Stomach (tissue), 4 donors: ENCODE results near the gene RANBP2.

Experiments used
- EP300 ChIP-seq: sonication (generic); formaldehyde crosslinking; IDR thresholded peaks from one replicate; pipeline ENCODE4 v1.6.1; 2017; ENCODE audit warnings: antibody characterized with exemption
- POLR2A ChIP-seq, 4 donors: fragments of 450-650 bp; IDR thresholded peaks; one replicate each; pipeline ENCODE4 v1.6.1; 2016; ENCODE audit warnings: antibody characterized with exemption in 4 of 4, control low read depth in 2 of 4, mild to moderate bottlenecking in 1 of 4, moderate library complexity in 1 of 4
- POLR2AphosphoS5 ChIP-seq, 3 donors: sonication (generic); formaldehyde crosslinking; IDR thresholded peaks; one replicate each; pipeline ENCODE4 v1.6.1; 2016; ENCODE audit warnings: antibody characterized with exemption in 3 of 3
- TF ChIP-seq, protein P1 (sequence below), 7 experiments: fragments of 450-650 bp in 4 of 7; fragments of 200-600 bp in 3 of 7; sonication (generic) in 3 of 7; IDR thresholded peaks; one replicate each; pipeline ENCODE4 v1.5.1; 2016 to 2019; ENCODE audit warnings: antibody characterized with exemption in 7 of 7, control low read depth in 2 of 7, mild to moderate bottlenecking in 1 of 7

DNA sequence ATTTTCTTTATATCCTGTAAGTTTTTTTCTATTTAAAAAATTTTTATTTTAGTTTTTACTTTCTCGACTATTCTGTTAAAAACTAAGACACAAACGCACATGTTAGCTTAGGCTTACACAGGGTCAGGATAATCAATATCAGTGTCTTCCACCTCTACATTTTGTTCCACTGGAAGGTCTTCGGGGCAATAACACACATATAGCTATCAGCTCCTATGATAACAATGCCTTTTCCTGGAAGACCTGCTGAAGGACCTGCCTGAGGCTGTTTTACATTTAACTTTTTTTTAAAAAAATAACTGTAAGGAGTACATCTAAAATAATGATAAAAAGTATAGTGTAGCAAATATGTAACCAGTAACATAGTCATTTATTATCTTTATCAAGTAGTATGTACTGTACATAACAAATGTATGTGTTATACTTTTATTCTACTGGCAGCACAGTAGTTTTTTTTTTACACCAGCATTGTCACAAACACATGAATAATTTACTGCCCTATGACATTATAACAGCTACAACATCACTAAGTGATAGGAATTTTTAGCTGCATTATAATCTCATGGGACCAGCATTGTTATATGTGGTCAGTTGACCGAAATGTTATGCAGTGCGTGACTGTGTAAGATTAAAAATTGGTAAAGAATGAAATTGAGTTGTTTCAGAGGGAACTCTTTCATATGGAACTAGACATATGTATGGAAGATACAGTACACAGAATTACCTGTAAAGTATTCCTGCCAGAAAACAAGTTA, 105.2 kb downstream of the RANBP2 start:
- TF ChIP-seq, protein P1, sequence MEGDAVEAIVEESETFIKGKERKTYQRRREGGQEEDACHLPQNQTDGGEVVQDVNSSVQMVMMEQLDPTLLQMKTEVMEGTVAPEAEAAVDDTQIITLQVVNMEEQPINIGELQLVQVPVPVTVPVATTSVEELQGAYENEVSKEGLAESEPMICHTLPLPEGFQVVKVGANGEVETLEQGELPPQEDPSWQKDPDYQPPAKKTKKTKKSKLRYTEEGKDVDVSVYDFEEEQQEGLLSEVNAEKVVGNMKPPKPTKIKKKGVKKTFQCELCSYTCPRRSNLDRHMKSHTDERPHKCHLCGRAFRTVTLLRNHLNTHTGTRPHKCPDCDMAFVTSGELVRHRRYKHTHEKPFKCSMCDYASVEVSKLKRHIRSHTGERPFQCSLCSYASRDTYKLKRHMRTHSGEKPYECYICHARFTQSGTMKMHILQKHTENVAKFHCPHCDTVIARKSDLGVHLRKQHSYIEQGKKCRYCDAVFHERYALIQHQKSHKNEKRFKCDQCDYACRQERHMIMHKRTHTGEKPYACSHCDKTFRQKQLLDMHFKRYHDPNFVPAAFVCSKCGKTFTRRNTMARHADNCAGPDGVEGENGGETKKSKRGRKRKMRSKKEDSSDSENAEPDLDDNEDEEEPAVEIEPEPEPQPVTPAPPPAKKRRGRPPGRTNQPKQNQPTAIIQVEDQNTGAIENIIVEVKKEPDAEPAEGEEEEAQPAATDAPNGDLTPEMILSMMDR (IDR thresholded peaks at IDR 0.05): no peak
- TF ChIP-seq POLR2A (IDR thresholded peaks at IDR 0.05) (no peak), POLR2AphosphoS5 (IDR thresholded peaks at IDR 0.05) (no peak), EP300 (no peak)
